ENCODE data around the gene TBCC.

DNA sequence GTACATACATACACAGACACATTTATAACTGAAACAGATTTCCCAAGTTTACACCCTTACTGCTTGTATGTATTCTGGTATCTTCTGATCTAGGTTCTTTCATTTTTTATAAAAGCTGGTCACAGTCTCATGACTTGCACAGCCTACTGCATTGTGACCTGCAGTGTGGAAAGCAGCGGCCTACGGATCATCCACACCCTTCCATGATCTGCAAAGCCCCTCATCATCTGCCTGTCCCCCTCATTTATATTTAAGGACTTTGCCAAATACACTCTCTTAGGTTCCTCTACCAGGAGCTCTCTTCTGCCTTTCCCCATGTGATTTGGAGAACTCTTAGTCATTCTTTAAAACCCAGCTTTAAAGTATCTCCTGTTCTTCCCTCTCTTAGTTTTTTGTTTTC, 23.9 kb upstream of the TBCC start:
- TF ChIP-seq POLR2A (IDR thresholded peaks at IDR 0.05) (no peak), EP300 (IDR thresholded peaks at IDR 0.05; ENCODE audit: low read depth) (no peak)
